Fibroblast of mammary gland (primary cell): ENCODE results near the gene TRAPPC2.
A peak's percentile ranks its signal among the peaks of the same experiment; 100 is the strongest.

Experiments
- DNase-seq: peaks from one replicate; pipeline ENCODE4 v3.0.0-alpha.2; 2010; ENCODE audit warnings: low read depth
- H3K4me3 ChIP-seq: 2 replicates; pipeline ENCODE4 v1.5.1; 2011; ENCODE audit warnings: low read depth, mild to moderate bottlenecking, low read length, moderate library complexity; ENCODE audit not compliant: control insufficient read depth
- TF ChIP-seq, protein P1 (sequence below): conservative IDR thresholded peaks from 2 replicates; pipeline ENCODE4 v1.5.1; 2011; ENCODE audit warnings: low read depth, low read length, inconsistent platforms; ENCODE audit not compliant: control insufficient read depth, insufficient read depth

Gene TRAPPC2

DNA sequence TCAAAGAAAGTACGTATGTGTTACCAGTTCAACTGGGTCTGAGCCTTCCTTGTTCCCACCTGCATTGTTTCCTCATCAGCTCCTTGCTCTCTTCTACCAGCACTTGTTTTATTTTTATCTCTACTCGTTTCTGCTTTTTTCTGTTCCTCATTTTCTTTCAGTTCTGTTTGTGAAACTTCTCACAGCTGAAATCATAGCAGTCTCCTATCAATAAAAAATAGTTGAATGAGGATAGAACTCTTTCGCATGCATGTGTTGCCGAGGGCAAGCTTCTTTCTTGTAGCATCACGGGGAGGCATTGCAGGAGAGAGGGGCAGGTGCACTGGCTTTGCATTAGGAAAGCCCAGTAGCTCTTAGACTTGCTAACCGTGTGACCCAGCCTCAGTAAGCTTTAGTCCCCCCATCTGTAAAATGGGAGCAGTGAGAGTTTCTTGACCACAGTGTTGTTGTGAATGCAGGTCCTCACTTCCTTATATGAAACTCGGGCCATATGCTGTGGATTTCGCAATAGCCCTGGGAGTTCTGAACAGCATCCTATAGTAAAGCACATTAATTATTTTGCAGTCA, 24.8 kb upstream of the TRAPPC2 start:
- TF ChIP-seq, protein P1, sequence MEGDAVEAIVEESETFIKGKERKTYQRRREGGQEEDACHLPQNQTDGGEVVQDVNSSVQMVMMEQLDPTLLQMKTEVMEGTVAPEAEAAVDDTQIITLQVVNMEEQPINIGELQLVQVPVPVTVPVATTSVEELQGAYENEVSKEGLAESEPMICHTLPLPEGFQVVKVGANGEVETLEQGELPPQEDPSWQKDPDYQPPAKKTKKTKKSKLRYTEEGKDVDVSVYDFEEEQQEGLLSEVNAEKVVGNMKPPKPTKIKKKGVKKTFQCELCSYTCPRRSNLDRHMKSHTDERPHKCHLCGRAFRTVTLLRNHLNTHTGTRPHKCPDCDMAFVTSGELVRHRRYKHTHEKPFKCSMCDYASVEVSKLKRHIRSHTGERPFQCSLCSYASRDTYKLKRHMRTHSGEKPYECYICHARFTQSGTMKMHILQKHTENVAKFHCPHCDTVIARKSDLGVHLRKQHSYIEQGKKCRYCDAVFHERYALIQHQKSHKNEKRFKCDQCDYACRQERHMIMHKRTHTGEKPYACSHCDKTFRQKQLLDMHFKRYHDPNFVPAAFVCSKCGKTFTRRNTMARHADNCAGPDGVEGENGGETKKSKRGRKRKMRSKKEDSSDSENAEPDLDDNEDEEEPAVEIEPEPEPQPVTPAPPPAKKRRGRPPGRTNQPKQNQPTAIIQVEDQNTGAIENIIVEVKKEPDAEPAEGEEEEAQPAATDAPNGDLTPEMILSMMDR, result no peak
- no peak overlapping the region for H3K4me3 ChIP-seq
- peak; percentile 36 for DNase-seq

DNA sequence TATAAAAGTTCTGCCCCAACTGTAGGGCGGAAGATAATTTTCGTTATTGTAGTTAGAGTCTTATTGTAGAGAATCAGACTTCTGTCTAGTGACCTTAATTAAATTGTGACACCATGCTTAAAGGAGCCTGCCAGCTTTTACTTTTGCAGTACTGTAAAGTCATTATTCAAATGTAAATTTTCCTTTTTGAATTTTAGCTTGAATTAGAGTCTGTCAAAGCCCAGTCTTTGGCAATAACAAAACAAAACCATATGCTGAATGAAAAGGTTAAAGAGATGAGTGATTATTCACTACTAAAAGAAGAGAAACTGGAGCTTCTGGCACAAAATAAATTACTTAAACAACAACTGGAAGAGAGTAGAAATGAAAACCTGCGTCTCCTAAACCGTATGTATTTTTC, 22.0 kb upstream of the TRAPPC2 start:
- TF ChIP-seq, protein P1, result no peak
- H3K4me3 ChIP-seq, result no peak overlapping the region
- no peak for DNase-seq

DNA sequence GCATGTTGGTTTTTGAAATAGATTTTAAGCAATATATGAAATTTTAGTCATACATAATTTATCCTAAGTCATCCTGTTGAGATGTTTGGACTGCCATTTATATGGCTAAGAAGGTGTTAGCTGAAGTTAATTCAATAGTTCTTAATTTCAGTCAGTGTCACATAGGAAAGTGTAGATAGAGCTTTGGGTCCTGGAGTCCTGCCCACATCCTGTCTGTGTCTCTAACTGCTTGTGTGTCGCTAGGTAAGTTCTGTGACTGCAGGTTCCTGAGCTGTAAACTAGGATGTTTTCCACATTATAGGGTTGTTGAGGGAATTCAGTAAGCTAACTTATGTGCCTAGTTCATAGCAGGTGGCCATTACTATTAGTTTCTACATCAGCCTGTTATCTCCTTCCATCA, 20.8 kb upstream of the TRAPPC2 start:
- H3K4me3 ChIP-seq, result no peak overlapping the region
- TF ChIP-seq, protein P1, result no peak
- no peak for DNase-seq

DNA sequence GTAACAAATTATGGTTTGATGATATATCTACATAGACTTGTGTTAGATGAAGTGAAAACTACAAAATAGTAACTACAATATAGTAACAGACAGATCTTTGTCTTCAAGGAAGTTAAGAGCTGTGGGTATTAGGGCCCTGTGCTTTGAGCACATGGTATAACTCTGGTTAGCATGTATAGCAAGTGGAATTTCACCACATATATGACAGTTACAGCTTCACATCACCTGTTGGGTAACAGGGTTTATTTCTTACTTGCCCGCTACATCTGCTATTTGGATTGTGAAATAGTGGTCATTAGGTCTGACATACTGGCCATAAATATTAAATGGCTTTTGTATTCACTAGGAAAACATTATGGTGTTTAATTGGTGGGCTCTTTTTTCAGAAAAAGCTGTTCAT, 20.3 kb upstream of the TRAPPC2 start:
- TF ChIP-seq, protein P1, result no peak
- DNase-seq, result no peak

DNA sequence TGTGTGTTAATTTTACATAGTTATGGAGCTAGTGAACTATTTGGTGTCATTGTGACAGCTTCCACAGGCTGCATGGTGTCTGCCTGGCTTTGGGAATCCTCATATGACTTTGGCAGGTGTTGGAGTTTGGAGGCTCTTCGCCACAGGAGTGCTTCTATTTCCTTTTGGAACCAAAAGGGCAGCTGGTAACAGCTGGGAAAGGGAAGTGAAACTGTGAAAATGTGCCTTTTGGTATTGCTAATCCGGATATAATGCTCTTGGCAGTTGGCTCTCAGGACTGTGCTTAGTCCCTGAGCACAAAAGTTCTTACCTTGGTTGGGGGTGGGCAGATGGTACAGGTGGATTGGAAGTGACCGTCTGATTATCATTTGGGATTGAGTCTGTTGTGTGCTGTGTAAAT, 18.2 kb upstream of the TRAPPC2 start:
- no peak for DNase-seq
- TF ChIP-seq, protein P1, result no peak
- no peak overlapping the region for H3K4me3 ChIP-seq

More for the DNA sequence above, 20.3 kb upstream of the TRAPPC2 start:
- no peak overlapping the region for H3K4me3 ChIP-seq

DNA sequence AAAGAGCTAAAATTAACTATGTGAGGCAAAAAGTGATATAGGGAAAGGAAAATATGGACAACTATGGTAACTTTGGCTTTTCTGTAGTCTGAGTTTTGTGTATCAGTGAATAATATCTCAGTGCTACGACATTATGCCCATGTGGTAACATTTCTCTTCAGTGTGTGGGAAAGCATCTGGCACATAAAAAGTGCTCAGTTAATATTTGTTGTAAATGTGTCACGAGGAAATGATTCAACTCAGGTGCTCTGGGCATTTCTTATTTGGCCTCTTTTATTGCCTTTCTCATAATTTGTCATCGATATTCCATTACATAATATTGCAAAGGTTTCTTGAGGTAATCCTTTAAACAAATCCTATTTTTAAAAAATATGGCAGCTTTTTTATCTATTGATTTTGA, 17.7 kb upstream of the TRAPPC2 start:
- no peak for DNase-seq
- H3K4me3 ChIP-seq, result no peak overlapping the region
- TF ChIP-seq, protein P1, result no peak

DNA sequence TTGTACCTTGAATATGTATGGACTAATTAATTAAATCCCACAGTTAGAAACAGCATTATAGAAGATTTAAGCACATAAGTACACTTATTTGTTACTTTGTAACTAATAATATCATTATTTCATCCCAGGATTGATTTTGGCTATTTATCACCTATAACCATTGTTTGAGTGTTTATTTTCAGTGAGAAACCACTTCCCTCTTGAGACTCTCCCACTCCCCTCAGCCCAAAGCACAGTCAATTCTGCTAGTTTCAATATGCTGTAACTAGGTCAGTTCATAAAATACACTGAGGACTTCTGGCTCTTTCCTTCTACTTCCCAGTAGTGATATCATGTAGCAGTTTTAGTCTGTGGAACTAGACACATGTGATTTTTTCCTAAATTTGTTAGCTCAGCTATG, 16.4 kb upstream of the TRAPPC2 start:
- DNase-seq, result no peak
- no peak overlapping the region for H3K4me3 ChIP-seq
- TF ChIP-seq, protein P1, result no peak
